ENCODE results near the gene NHLH1.
A peak's percentile ranks its signal among the peaks of the same experiment; 100 is the strongest.

The NHLH1 gene

GRCh38 chr1:160352555-160352954, 14.3 kb upstream of the NHLH1 start:
- no peaks in the 10 kb centered on the region for H3K9me3 ChIP-seq (ENCODE audit: insufficient read depth, low read length, severe bottlenecking)
- no peaks in the 10 kb centered on the region for H3K4me1 ChIP-seq (ENCODE audit: insufficient read depth, low read length)
- no peak for TF ChIP-seq EZH2 (IDR thresholded peaks at IDR 0.05; ENCODE audit: borderline replicate concordance, low read depth, low read length, severe bottlenecking)
- TF ChIP-seq CTCF (IDR thresholded peaks at IDR 0.05; ENCODE audit: borderline replicate concordance, extremely low read depth, low read length, poor library complexity, severe bottlenecking) = no peak
- H3K27me3 ChIP-seq (ENCODE audit: insufficient read depth, low read length, poor library complexity) = no peaks in the 10 kb centered on the region
- H3K4me3 ChIP-seq (ENCODE audit: low read depth in 1 of 2, low read length in 2 of 2) = no peak overlapping the region
- no peaks in the 10 kb centered on the region for H4K20me1 ChIP-seq (ENCODE audit: insufficient read depth, low read length)
- DNase-seq = no peak
- no peak overlapping the region for H3K4me2 ChIP-seq (ENCODE audit: insufficient read depth, low read length)
- H3K36me3 ChIP-seq (ENCODE audit: insufficient read depth, low read length) = peaks cover 96% of the 10 kb centered on the region
- no peaks in the 10 kb centered on the region for H3K79me2 ChIP-seq (ENCODE audit: insufficient read depth, low read length)
- no peak overlapping the region for H3K9ac ChIP-seq (ENCODE audit: low read depth, low read length)
- H3K27ac ChIP-seq (ENCODE audit: low read length) = no peak overlapping the region
- no peak overlapping the region for H2AFZ ChIP-seq (ENCODE audit: low read depth, low read length)
- no peak for ATAC-seq (ENCODE audit: insufficient read depth, low read depth)

- H3K4me3 ChIP-seq (ENCODE audit: low read depth in 1 of 2, low read length in 2 of 2) = no peak overlapping the region
- no peak overlapping the region for H3K27ac ChIP-seq (ENCODE audit: low read length)
- no peaks in the 10 kb centered on the region for H3K9me3 ChIP-seq (ENCODE audit: insufficient read depth, low read length, severe bottlenecking)
- DNase-seq (no peak), ATAC-seq (ENCODE audit: insufficient read depth, low read depth) (no peak)
- H3K9ac ChIP-seq (ENCODE audit: low read depth, low read length) = no peak overlapping the region
- H4K20me1 ChIP-seq (ENCODE audit: insufficient read depth, low read length) = no peaks in the 10 kb centered on the region
- peaks cover 94% of the 10 kb centered on the region for H3K36me3 ChIP-seq (ENCODE audit: insufficient read depth, low read length)
- no peaks in the 10 kb centered on the region for H3K27me3 ChIP-seq (ENCODE audit: insufficient read depth, low read length, poor library complexity)
- no peaks in the 10 kb centered on the region for H3K79me2 ChIP-seq (ENCODE audit: insufficient read depth, low read length)
- no peak overlapping the region for H2AFZ ChIP-seq (ENCODE audit: low read depth, low read length)
- no peak overlapping the region for H3K4me2 ChIP-seq (ENCODE audit: insufficient read depth, low read length)
- H3K4me1 ChIP-seq (ENCODE audit: insufficient read depth, low read length) = no peaks in the 10 kb centered on the region
- no peak for TF ChIP-seq CTCF (IDR thresholded peaks at IDR 0.05; ENCODE audit: borderline replicate concordance, extremely low read depth, low read length, poor library complexity, severe bottlenecking)
- TF ChIP-seq EZH2 (IDR thresholded peaks at IDR 0.05; ENCODE audit: borderline replicate concordance, low read depth, low read length, severe bottlenecking) = no peak
Measured at GRCh38 chr1:160353223-160353622, 13.6 kb upstream of the NHLH1 start.

GRCh38 chr1:160354388-160354985, 12.4 kb upstream of the NHLH1 start:
- H3K79me2 ChIP-seq (ENCODE audit: insufficient read depth, low read length) = no peaks in the 10 kb centered on the region
- no peak overlapping the region for H3K4me3 ChIP-seq (ENCODE audit: low read depth in 1 of 2, low read length in 2 of 2)
- no peak overlapping the region for H3K9ac ChIP-seq (ENCODE audit: low read depth, low read length)
- H3K27ac ChIP-seq (ENCODE audit: low read length) = no peak overlapping the region
- H3K36me3 ChIP-seq (ENCODE audit: insufficient read depth, low read length) = peaks cover 87% of the 10 kb centered on the region
- H3K9me3 ChIP-seq (ENCODE audit: insufficient read depth, low read length, severe bottlenecking) = no peaks in the 10 kb centered on the region
- no peaks in the 10 kb centered on the region for H4K20me1 ChIP-seq (ENCODE audit: insufficient read depth, low read length)
- no peak overlapping the region for H3K4me2 ChIP-seq (ENCODE audit: insufficient read depth, low read length)
- peak; percentile 40 for DNase-seq
- H3K4me1 ChIP-seq (ENCODE audit: insufficient read depth, low read length) = no peaks in the 10 kb centered on the region
- no peak overlapping the region for H2AFZ ChIP-seq (ENCODE audit: low read depth, low read length)
- H3K27me3 ChIP-seq (ENCODE audit: insufficient read depth, low read length, poor library complexity) = no peaks in the 10 kb centered on the region
- peak; percentile 65 for TF ChIP-seq CTCF (IDR thresholded peaks at IDR 0.05; ENCODE audit: borderline replicate concordance, extremely low read depth, low read length, poor library complexity, severe bottlenecking)
- no peak for TF ChIP-seq EZH2 (IDR thresholded peaks at IDR 0.05; ENCODE audit: borderline replicate concordance, low read depth, low read length, severe bottlenecking)
- peak; percentile 85 for ATAC-seq (ENCODE audit: insufficient read depth, low read depth)

All from DND-41 (cell line).